Fibroblast of lung (primary cell): ENCODE results near the gene CCNT1.
"Not testable (repeated sequence)": the region's sequence is repeated elsewhere in the genome, so short reads cannot be mapped to it uniquely, and the experiment has no call there.

Experiments used
- CTCF ChIP-seq, 2 donors: IDR thresholded peaks in 1 of 2; conservative IDR thresholded peaks in 1 of 2; 1 replicate in 1 of 2; 2 replicates in 1 of 2; pipeline ENCODE4 v1.5.1; 2011 to 2012; ENCODE audit warnings: low read length in 2 of 2, control low read depth in 1 of 2, inconsistent platforms in 1 of 2, low read depth in 1 of 2, mild to moderate bottlenecking in 1 of 2
- EZH2 ChIP-seq: IDR thresholded peaks from 2 replicates; pipeline ENCODE4 v1.5.1; 2012; ENCODE audit warnings: low read length, control low read depth, mild to moderate bottlenecking; ENCODE audit errors: missing control alignments

- not testable (repeated sequence) for TF ChIP-seq CTCF (conservative IDR thresholded peaks at IDR 0.05 in 1 of 2, IDR thresholded peaks at IDR 0.05 in 1 of 2; ENCODE audit: low read depth in 1 of 2, low read length in 2 of 2); EZH2
Measured at GRCh38 chr12:48641752-48642555, 74.6 kb downstream of the CCNT1 start.
